ENCODE data around the gene MIOS. TPM values are rescaled to one million over a fixed set of nuclear protein-coding genes. Genes with fewer than 3 reads are reported as not detected.

Gene MIOS
- total RNA-seq, 1 experiment from 2014 or later: 18.6 TPM

DNA sequence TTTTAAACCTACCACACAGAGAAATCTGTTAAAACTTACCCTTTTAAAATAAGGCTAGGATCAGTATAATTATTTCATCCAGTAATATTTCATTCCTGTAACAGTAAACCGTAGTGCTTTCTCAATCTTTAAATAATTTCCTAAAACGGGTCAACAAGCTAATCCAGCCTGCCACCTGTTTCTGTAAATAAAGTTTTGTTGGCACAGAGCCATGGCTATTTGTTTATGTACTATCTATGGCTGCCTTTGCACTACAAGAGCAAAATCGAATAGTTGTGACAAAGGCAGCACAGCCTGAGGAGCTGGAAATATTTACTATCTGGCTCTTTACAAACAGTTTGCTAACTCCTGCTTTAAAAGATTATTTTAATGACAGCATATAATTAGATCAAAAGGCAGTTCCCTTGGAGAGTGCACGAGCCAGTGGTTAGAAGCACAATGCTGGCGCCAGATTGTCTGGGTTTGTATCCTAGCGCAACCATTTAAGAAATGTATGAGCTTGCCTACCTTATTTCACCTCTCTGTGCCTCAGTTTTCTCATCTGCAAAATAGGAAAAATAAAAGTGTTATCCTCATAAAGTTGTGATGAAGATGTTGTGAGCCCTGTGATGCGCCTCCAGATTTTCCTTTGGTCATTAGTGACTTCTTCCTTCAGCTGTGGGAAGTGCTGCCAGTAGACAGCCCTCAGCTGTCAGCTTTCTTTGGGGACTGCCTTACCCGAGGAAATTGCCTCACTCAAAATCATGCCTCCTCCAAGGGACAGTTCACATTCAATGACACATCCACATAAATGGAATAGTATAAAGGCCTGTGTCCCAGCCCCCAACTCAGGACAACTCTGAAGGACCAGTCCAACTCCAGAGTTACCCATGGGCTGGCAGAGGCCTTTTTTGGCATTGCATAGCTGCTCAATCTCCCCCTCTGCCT, 11.8 kb upstream of the MIOS start:
- Histone ChIP-seq H3K9me2 (replicated peaks; ENCODE audit: low read length) (no peaks in the 10 kb centered on the region), H3K27me3 (ENCODE audit: low read length) (no peaks in the 10 kb centered on the region), H3K36me3 (ENCODE audit: low read depth, low read length) (no peaks in the 10 kb centered on the region), H2AFZ (ENCODE audit: low read length) (no peak overlapping the region), H3K4me2 (ENCODE audit: low read length) (peak overlapping the region; percentile 46; the same call in 1 of the 2 replicates), H3K27ac (ENCODE audit: low read length) (no peak overlapping the region), H3K4me1 (ENCODE audit: insufficient read depth, low read length) (peaks cover 17% of the 10 kb centered on the region), H3F3A (ENCODE audit: low read length, unreplicated experiment) (no peaks in the 10 kb centered on the region), H3K4me3 (ENCODE audit: low read length) (no peak overlapping the region), H3K9me3 (ENCODE audit: low read length) (no peaks in the 10 kb centered on the region), H3K79me2 (ENCODE audit: low read length) (no peaks in the 10 kb centered on the region), H3K9ac (ENCODE audit: low read length) (no peak overlapping the region), H4K20me1 (ENCODE audit: low read length) (no peaks in the 10 kb centered on the region)
- intact Hi-C loops (cut with micrococcal nuclease): no loop called here
- DNase-seq (no peak), ATAC-seq (no peak)
- CTCF ChIA-PET: no interaction called here
- POLR2A ChIA-PET (ENCODE audit: unreplicated experiment): interaction anchor here (0.6 kb wide), 2 partner anchors 30 to 65 kb away, joined by 3 to 5 read pairs; no protein-coding TSS in a partner anchor
- no peak for TF ChIP-seq EZH2phosphoT487 (IDR thresholded peaks at IDR 0.05; ENCODE audit: borderline replicate concordance, low read length)
- TF ChIP-seq, protein P1, sequence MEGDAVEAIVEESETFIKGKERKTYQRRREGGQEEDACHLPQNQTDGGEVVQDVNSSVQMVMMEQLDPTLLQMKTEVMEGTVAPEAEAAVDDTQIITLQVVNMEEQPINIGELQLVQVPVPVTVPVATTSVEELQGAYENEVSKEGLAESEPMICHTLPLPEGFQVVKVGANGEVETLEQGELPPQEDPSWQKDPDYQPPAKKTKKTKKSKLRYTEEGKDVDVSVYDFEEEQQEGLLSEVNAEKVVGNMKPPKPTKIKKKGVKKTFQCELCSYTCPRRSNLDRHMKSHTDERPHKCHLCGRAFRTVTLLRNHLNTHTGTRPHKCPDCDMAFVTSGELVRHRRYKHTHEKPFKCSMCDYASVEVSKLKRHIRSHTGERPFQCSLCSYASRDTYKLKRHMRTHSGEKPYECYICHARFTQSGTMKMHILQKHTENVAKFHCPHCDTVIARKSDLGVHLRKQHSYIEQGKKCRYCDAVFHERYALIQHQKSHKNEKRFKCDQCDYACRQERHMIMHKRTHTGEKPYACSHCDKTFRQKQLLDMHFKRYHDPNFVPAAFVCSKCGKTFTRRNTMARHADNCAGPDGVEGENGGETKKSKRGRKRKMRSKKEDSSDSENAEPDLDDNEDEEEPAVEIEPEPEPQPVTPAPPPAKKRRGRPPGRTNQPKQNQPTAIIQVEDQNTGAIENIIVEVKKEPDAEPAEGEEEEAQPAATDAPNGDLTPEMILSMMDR (conservative IDR thresholded peaks at IDR 0.05; ENCODE audit: low read depth, low read length): no peak
- no peak for TF ChIP-seq EZH2 (IDR thresholded peaks at IDR 0.05; ENCODE audit: low read length, unreplicated experiment)
- BruUV-seq (replicated peaks): no TSS peak

DNA sequence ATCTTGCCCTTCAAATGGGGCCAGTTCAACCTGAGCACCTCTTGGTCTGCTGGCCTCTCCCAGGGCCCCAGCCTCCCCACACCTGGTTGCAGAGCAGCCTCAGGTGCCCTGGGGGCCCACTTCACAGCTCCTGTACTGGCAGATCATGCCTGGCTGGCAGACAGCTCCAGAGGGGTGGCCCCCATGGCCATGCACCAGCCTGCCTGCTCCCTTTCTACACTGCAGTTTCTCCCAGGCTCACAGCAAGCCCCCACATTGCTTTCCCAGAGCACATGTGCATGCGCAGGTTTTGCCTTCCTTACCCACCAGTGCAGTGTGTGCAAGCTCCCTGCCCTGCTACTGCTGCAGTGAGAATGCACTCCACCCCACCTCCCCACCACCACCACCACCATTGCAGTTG, 9.8 kb upstream of the MIOS start:
- ATAC-seq: no peak
- CTCF ChIA-PET: no interaction called here

More for the DNA sequence above, 9.8 kb upstream of the MIOS start:
- BruUV-seq (replicated peaks): no TSS peak
- intact Hi-C loops (cut with micrococcal nuclease): no loop called here
- Histone ChIP-seq H3K79me2 (ENCODE audit: low read length) (no peaks in the 10 kb centered on the region), H3F3A (ENCODE audit: low read length, unreplicated experiment) (no peaks in the 10 kb centered on the region), H3K27me3 (ENCODE audit: low read length) (no peaks in the 10 kb centered on the region), H4K20me1 (ENCODE audit: low read length) (no peaks in the 10 kb centered on the region), H3K9me2 (replicated peaks; ENCODE audit: low read length) (no peaks in the 10 kb centered on the region), H3K4me1 (ENCODE audit: insufficient read depth, low read length) (peaks cover 17% of the 10 kb centered on the region), H3K36me3 (ENCODE audit: low read depth, low read length) (no peaks in the 10 kb centered on the region), H3K27ac (ENCODE audit: low read length) (no peak overlapping the region), H3K4me2 (ENCODE audit: low read length) (no peak overlapping the region), H3K4me3 (ENCODE audit: low read length) (no peak overlapping the region), H2AFZ (ENCODE audit: low read length) (no peak overlapping the region), H3K9ac (ENCODE audit: low read length) (no peak overlapping the region), H3K9me3 (ENCODE audit: low read length) (no peaks in the 10 kb centered on the region)
- POLR2A ChIA-PET (ENCODE audit: unreplicated experiment): no interaction called here
- TF ChIP-seq, protein P1 (conservative IDR thresholded peaks at IDR 0.05; ENCODE audit: low read depth, low read length): no peak
- TF ChIP-seq EZH2phosphoT487 (IDR thresholded peaks at IDR 0.05; ENCODE audit: borderline replicate concordance, low read length) (no peak), EZH2 (IDR thresholded peaks at IDR 0.05; ENCODE audit: low read length, unreplicated experiment) (no peak)
- DNase-seq: no peak
